DND-41 (cell line): ENCODE data around the gene PPP2CA.

Source experiments
- ATAC-seq: fragments of 200-7000 bp; cut with Tn5 transposase; 3 replicates; pipeline ENCODE4 v1.9.1; 2021; ENCODE audit warnings: low read depth; ENCODE audit not compliant: insufficient read depth
- DNase-seq: peaks from one replicate; pipeline ENCODE4 v3.0.0-alpha.2; 2020
- H2AFZ ChIP-seq: 2 replicates; pipeline ENCODE4 v1.6.0; 2012; ENCODE audit warnings: low read depth, low read length
- H3K27ac ChIP-seq: 2 replicates; pipeline ENCODE4 v1.5.1; 2012; ENCODE audit warnings: low read length, inconsistent platforms
- H3K27me3 ChIP-seq: fragments of 200-600 bp; sonication (generic); 2 replicates; pipeline ENCODE4 v1.6.0; 2012; ENCODE audit warnings: low read length, mild to moderate bottlenecking, inconsistent platforms; ENCODE audit not compliant: insufficient read depth, poor library complexity
- H3K36me3 ChIP-seq: 2 replicates; pipeline ENCODE4 v1.5.1; 2012; ENCODE audit warnings: low read length, inconsistent platforms; ENCODE audit not compliant: insufficient read depth
- H3K4me1 ChIP-seq: 2 replicates; pipeline ENCODE4 v1.5.1; 2012; ENCODE audit warnings: mild to moderate bottlenecking, low read length; ENCODE audit not compliant: insufficient read depth
- H3K4me2 ChIP-seq: 2 replicates; pipeline ENCODE4 v1.6.0; 2012; ENCODE audit warnings: mild to moderate bottlenecking, moderate library complexity, low read length, inconsistent platforms; ENCODE audit not compliant: insufficient read depth
- H3K4me3 ChIP-seq, 2 experiments: fragments of 200-600 bp in 1 of 2; shearing (Covaris generic) in 1 of 2; 2 replicates each; pipeline ENCODE4 v1.5.1; 2012 to 2016; ENCODE audit warnings: inconsistent platforms in 2 of 2, low read length in 2 of 2, mild to moderate bottlenecking in 2 of 2, low read depth in 1 of 2, moderate library complexity in 1 of 2
- H3K79me2 ChIP-seq: 2 replicates; pipeline ENCODE4 v1.6.0; 2012; ENCODE audit warnings: low read length, inconsistent platforms; ENCODE audit not compliant: insufficient read depth
- H3K9ac ChIP-seq: 2 replicates; pipeline ENCODE4 v1.6.0; 2012; ENCODE audit warnings: low read depth, mild to moderate bottlenecking, inconsistent platforms, low read length, moderate library complexity
- H3K9me3 ChIP-seq: 2 replicates; pipeline ENCODE4 v1.5.1; 2012; ENCODE audit warnings: low read length, moderate library complexity, mild to moderate bottlenecking, inconsistent platforms; ENCODE audit not compliant: insufficient read depth, severe bottlenecking
- H4K20me1 ChIP-seq: 2 replicates; pipeline ENCODE4 v1.6.0; 2012; ENCODE audit warnings: low read length; ENCODE audit not compliant: insufficient read depth
- CTCF ChIP-seq: IDR thresholded peaks from 2 replicates; pipeline ENCODE4 v1.5.1; 2012; ENCODE audit warnings: borderline replicate concordance, low read length, moderate library complexity, mild to moderate bottlenecking; ENCODE audit not compliant: poor library complexity, severe bottlenecking; ENCODE audit errors: extremely low read depth
- EZH2 ChIP-seq: IDR thresholded peaks from 3 replicates; pipeline ENCODE4 v1.6.1; 2012; ENCODE audit warnings: borderline replicate concordance, low read depth, mild to moderate bottlenecking, moderate library complexity, low read length, inconsistent platforms; ENCODE audit not compliant: severe bottlenecking

The PPP2CA gene

GRCh38 chr5:134175921-134176510, 49.9 kb downstream of the PPP2CA start:
- Histone ChIP-seq H3K36me3 (peaks cover 33% of the 10 kb centered on the region), H3K27ac (peak overlapping the region; percentile 93), H3K9ac (peak overlapping the region; percentile 95), H3K27me3 (no peaks in the 10 kb centered on the region), H3K9me3 (no peaks in the 10 kb centered on the region), H2AFZ (peak overlapping the region; percentile 95; the same call in 1 of the 2 replicates), H3K4me3 (peak overlapping the region; percentile 71 to 82), H3K79me2 (peaks cover 62% of the 10 kb centered on the region), H3K4me1 (peaks cover 35% of the 10 kb centered on the region), H4K20me1 (peaks cover 43% of the 10 kb centered on the region), H3K4me2 (peak overlapping the region; percentile 91)
- DNase-seq (no peak), ATAC-seq (peak; percentile 46)
- TF ChIP-seq CTCF (no peak), EZH2 (no peak)

- Histone ChIP-seq H3K36me3 (peaks cover 42% of the 10 kb centered on the region), H3K9ac (peak overlapping the region; percentile 95), H3K27ac (peak overlapping the region; percentile 93), H3K4me2 (peak overlapping the region; percentile 91), H3K9me3 (no peaks in the 10 kb centered on the region), H3K79me2 (peaks cover 71% of the 10 kb centered on the region), H3K4me1 (peaks cover 35% of the 10 kb centered on the region), H2AFZ (no peak overlapping the region), H3K4me3 (peak overlapping the region; percentile 71 to 82), H4K20me1 (peaks cover 50% of the 10 kb centered on the region), H3K27me3 (no peaks in the 10 kb centered on the region)
- ATAC-seq (no peak), DNase-seq (no peak)
- no peak for TF ChIP-seq CTCF
- TF ChIP-seq EZH2, result no peak
These were observed 50.7 kb downstream of the PPP2CA start for GRCh38 chr5:134174841-134175839.

GRCh38 chr5:134171972-134172371, 53.9 kb downstream of the PPP2CA start:
- Histone ChIP-seq H3K27me3 (no peaks in the 10 kb centered on the region), H4K20me1 (peaks cover 63% of the 10 kb centered on the region), H3K4me3 (no peak overlapping the region), H3K27ac (no peak overlapping the region), H3K9ac (no peak overlapping the region), H3K4me1 (peaks cover 26% of the 10 kb centered on the region), H3K9me3 (no peaks in the 10 kb centered on the region), H2AFZ (no peak overlapping the region), H3K36me3 (peaks cover 71% of the 10 kb centered on the region), H3K79me2 (peaks cover 94% of the 10 kb centered on the region), H3K4me2 (no peak overlapping the region)
- TF ChIP-seq EZH2, result no peak
- peak; percentile 3 for TF ChIP-seq CTCF
- DNase-seq (no peak), ATAC-seq (no peak)
